ENCODE results near the gene ONECUT3. TPM values are rescaled to one million over a fixed set of nuclear protein-coding genes. Genes with fewer than 3 reads are reported as not detected.

The ONECUT3 gene
- total and polyA plus RNA-seq, 8 donors: 0.06 to 0.08 (median 0.07) TPM; not detected in 2

GRCh38 chr19:1728816-1729567, 24.3 kb upstream of the ONECUT3 start:
- ATAC-seq (no peak), DNase-seq (no peak)
- peaks cover 0 to 8% of the 10 kb centered on the region in 2 donors for H3K4me1 ChIP-seq
- TF ChIP-seq CTCF (IDR thresholded peaks at IDR 0.05): no peak
- no peak overlapping the region for H3K4me3 ChIP-seq
- H3K27me3 ChIP-seq: peaks cover 37 to 100% of the 10 kb centered on the region in 2 donors
- H3K9me3 ChIP-seq: no peaks in the 10 kb centered on the region
- no peak overlapping the region for H3K27ac ChIP-seq
- intact Hi-C loops (cut with DNase I): no loop called here
- H3K36me3 ChIP-seq: no peaks in the 10 kb centered on the region

GRCh38 chr19:1729568-1729925, 23.8 kb upstream of the ONECUT3 start:
- TF ChIP-seq CTCF (IDR thresholded peaks at IDR 0.05): no peak
- H3K27ac ChIP-seq: no peak overlapping the region

GRCh38 chr19:1730157-1730556, 23.1 kb upstream of the ONECUT3 start:
- Histone ChIP-seq H3K27ac (no peak overlapping the region), H3K36me3 (no peaks in the 10 kb centered on the region), H3K4me1 (peaks cover 0 to 8% of the 10 kb centered on the region in 2 donors), H3K27me3 (peaks cover 38 to 100% of the 10 kb centered on the region in 2 donors), H3K4me3 (no peak overlapping the region), H3K9me3 (no peaks in the 10 kb centered on the region)
- DNase-seq: no peak
- intact Hi-C loops (cut with DNase I): no loop called here
- no peak for TF ChIP-seq CTCF (IDR thresholded peaks at IDR 0.05)
- no peak for ATAC-seq

More at GRCh38 chr19:1729568-1729925, 23.8 kb upstream of the ONECUT3 start:
- H3K27me3 ChIP-seq: peaks cover 38 to 100% of the 10 kb centered on the region in 2 donors
- no peaks in the 10 kb centered on the region for H3K9me3 ChIP-seq
- intact Hi-C loops (cut with DNase I): no loop called here
- ATAC-seq: no peak
- no peaks in the 10 kb centered on the region for H3K36me3 ChIP-seq
- H3K4me3 ChIP-seq: no peak overlapping the region
- no peak for DNase-seq
- peaks cover 0 to 8% of the 10 kb centered on the region in 2 donors for H3K4me1 ChIP-seq

- H3K4me1 ChIP-seq: no peaks in the 10 kb centered on the region
- H3K9me3 ChIP-seq: no peaks in the 10 kb centered on the region
- H3K27me3 ChIP-seq: peaks cover 14 to 100% of the 10 kb centered on the region in 2 donors
- no peak overlapping the region for H3K27ac ChIP-seq
- DNase-seq: no peak
- H3K4me3 ChIP-seq: no peak overlapping the region
- TF ChIP-seq CTCF (IDR thresholded peaks at IDR 0.05): no peak
- intact Hi-C loops (cut with DNase I): no loop called here
- no peaks in the 10 kb centered on the region for H3K36me3 ChIP-seq
- no peak for ATAC-seq
These were observed 18.9 kb upstream of the ONECUT3 start for GRCh38 chr19:1734321-1734966.

GRCh38 chr19:1736280-1736679, 17.0 kb upstream of the ONECUT3 start:
- H3K27me3 ChIP-seq: peaks cover 14 to 96% of the 10 kb centered on the region in 2 donors
- no peak overlapping the region for H3K4me3 ChIP-seq
- H3K4me1 ChIP-seq: no peaks in the 10 kb centered on the region
- H3K27ac ChIP-seq: no peak overlapping the region
- DNase-seq (no peak), ATAC-seq (no peak)
- intact Hi-C loops (cut with DNase I): no loop called here
- no peak for TF ChIP-seq CTCF (IDR thresholded peaks at IDR 0.05)
- H3K9me3 ChIP-seq: peaks cover 0 to 2% of the 10 kb centered on the region in 2 donors
- no peaks in the 10 kb centered on the region for H3K36me3 ChIP-seq

Measured in left lung (tissue), 10 donors.